Measurements from ENCODE around the gene RIMBP2. TPM values are rescaled to one million over a fixed set of nuclear protein-coding genes. Genes with fewer than 3 reads are reported as not detected.

Gene RIMBP2
- total RNA-seq, 2 donors from 2014 or later, result 5.6 to 6.0 TPM

DNA sequence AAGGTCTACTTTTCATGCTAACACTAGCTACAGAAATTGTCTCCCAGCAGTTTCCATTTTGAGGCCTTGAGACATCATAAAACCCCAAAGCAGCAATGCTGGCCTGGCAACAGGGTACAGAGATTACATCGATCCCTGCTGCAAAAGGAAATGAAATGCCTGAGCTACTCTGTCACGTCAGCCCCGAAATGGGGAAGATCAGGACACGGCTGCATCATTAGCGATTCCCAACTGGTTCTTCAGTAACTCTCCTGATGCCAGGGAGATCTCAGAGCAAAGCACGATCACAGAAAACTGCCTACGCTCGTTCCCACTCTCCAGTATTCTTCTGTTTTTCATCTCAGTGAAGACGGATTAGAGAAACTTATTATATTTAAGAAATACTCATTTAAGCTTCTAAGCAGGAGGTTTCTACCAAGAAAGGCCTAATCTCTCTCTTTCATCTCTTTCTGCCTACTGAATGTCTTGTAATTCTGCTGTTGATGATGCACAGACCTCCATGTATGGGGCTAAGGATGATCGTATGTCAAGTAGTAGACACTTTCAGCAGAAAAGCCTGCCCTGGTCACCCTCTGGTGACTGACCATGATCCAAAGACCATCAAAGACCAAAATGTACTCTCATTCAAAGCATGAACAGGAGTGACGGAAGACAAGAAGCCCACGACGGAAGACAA is 168.5 kb downstream of the RIMBP2 start:
- intact Hi-C loops (cut with DNase I, micrococcal nuclease), result no loop called here
- ATAC-seq (no peak), DNase-seq (no peak)

DNA sequence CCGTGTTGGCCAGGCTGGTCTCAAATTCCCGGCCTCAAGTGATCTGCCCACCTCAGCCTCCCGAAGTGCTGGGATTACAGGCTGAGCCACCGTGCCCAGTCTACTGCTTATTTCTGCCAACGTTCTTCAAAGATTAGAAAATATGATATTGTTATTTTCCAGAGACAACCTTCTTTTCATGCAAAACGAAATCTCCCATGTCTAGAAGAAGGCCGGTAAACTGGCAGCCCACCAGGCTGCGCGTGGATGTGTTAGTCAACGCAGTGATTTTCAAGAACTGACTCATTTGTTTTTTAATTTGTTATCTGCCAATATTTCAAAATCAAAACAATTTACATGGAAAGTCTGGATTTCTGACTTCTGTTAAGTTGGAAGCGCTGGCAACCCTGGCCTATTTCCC is 169.6 kb downstream of the RIMBP2 start:
- no peak for DNase-seq
- intact Hi-C loops (cut with DNase I, micrococcal nuclease), result no loop called here
- no peak for ATAC-seq

DNA sequence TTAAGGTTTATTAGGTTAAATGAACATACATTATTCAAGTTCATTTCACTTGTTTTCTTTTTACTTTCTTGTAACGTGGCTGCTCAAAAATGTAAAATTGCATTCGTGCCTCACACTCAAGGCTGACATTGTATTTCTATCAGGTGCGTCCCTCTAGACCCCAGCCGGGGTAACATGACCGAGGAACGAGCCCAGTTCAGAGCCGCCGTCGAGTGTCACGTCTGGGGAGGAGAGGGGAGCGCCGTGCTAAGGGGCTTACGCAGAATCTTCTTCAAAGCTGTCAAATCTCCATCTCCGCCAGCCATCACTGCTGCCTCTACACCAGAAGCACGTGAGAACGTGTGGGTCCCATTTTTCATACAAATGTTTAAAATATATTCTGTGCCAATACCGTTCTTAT is 170.6 kb downstream of the RIMBP2 start:
- no peak for DNase-seq
- intact Hi-C loops (cut with DNase I, micrococcal nuclease), result no loop called here
- ATAC-seq, result no peak

DNA sequence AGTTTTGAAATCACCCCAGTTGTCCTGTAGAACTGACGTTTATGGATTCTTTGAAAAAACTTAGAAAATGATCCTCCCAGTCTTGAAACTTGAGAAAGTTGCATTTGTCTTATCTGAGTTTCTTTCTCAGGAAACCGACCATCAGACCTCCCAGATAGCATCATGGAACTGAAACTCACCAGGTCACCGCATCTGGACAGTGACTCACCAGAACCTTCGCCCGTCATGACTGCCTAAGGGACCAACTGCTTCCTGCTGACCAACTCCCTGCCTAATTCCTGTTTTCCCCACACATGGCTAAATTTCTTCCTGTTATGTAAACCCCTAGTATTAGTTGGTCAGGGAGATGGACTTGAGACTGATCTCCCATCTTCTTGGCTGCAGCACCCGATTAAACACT is 175.7 kb downstream of the RIMBP2 start:
- DNase-seq (no peak), ATAC-seq (no peak)
- intact Hi-C loops (cut with DNase I, micrococcal nuclease), result no loop called here

DNA sequence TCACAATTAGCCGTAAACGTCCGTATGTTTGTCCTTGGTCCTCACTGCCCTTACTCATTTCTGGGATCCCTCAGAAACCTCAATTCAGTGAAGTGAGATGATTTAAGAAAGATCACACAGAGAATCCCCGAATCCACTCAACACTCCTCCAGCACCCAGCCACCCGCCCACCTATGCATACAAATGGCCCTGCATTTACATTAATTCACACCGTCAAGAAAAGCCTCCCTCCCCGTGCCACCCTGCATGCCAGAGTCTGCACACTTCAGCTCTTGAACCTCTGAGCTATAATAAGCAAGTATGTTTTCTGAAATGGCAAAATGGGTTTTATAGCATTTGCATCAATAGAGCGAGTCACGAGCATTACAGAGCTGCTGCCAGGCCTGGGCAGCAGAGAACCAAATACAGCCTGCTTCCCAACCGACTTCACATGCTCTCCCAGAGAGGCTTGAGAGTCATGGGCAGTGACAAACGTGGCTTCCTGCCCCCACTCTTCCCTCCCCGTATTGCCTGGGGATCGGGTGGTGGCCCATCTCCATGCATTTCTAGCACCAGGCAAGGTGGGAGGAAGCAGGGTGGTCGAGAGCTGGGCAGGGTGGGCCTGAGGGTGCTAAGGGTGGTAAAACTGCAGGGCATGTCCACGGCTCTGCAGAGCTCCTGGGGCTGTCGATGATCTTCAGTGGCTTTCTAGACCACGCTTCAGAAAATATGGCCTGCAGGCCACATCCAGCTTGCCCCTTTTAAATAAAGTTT is 177.6 kb downstream of the RIMBP2 start:
- DNase-seq (no peak), ATAC-seq (no peak)
- intact Hi-C loops (cut with DNase I, micrococcal nuclease), result no loop called here

DNA sequence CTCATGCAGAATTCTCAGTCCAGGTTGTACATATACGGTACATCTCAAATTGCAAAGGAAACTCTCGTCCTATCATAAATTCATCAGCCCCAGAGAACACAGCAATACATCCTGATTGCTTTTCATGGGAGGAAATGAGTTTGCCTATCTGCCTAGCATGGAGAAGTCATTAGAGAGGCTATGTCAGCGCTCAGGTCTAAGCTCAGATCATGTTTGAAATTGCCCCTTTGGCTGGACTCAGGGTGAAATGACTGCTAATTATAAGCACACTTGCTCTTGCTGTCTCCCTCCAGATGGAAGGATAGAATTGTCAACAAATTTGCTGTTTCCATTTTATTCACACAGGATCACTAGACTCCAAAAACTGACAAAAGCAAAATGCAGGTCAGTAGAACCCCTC is 178.4 kb downstream of the RIMBP2 start:
- ATAC-seq, result no peak
- intact Hi-C loops (cut with DNase I, micrococcal nuclease), result no loop called here

DNA sequence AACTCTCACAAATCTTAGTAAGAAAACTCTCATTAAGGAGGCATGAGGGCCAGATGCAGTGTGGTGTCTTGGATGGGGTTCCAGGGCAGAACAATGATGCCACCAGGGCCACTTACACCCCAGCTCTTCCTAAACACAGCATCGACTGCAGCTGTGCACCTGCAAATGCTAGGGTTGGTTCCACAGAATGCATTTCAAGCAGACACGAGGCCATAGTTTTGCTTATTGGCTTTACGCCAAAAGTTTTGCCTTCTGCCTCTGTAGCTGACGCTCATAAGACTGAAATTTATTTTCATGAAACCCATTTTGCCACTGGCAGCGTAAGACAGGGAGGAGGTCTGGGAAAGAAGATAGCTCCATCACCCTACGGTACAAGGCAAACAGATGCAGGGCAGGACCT is 179.0 kb downstream of the RIMBP2 start:
- ATAC-seq (no peak), DNase-seq (no peak)
- intact Hi-C loops (cut with DNase I, micrococcal nuclease), result no loop called here

More for the DNA sequence above, 178.4 kb downstream of the RIMBP2 start:
- DNase-seq, result no peak

DNA sequence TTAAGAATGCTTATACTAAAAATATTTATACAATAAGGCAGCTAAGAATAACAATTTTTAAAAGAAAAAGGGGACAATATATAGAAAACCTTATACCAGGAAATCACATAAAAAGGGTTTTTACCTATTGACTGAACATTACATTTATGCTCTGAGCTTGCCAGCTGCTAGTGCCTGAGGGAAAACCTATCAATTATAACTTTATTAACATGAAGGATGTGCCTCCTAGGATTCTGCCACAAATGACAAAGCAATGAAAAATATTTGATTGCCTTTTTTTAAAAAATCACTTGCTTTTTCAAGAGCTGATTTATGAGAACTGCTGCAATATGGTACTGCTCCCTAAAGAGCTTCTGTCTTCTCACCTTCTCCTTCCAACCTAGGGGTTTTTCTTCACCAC is 185.7 kb downstream of the RIMBP2 start:
- no peak for DNase-seq
- intact Hi-C loops (cut with DNase I, micrococcal nuclease), result no loop called here
- ATAC-seq, result no peak

DNA sequence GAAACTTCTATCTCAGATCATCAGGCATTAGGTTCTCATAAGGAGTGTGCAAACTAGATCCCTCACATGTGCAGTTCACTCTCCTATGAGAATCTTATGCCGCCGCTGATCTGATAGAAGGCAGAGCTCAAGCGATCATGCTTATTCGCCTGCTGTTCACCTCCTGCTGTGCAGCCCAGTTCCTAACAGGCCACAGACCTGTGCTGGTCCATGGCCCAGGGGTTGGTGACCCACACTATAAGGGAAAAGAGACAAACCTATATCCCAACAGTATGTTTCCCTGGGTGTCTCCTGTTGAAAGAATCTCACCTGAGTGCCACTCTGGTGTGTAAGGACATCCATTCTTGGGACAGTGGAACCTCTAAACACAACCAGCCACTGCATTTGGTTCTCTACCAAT is 186.3 kb downstream of the RIMBP2 start:
- intact Hi-C loops (cut with DNase I, micrococcal nuclease), result no loop called here
- ATAC-seq (no peak), DNase-seq (no peak)

DNA sequence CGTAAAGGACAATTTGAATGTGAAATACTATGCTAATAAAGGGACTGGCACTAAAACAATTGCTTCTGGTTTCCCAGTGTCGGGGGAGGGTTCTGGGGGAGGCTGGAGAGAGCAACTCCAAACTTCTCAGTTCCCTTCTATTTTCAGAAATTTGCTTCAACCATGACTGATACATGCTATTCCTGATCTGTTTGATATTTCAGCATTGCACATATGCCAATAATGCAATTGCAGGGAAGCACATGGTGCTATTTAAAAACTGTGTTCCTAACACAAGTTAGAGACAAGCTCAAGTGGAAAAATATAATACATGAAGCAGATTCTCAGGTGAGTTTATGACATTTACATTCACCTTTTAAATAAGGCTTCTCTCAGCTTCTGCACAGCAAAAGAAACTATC is 188.9 kb downstream of the RIMBP2 start:
- no peak for DNase-seq
- intact Hi-C loops (cut with DNase I, micrococcal nuclease), result no loop called here

DNA sequence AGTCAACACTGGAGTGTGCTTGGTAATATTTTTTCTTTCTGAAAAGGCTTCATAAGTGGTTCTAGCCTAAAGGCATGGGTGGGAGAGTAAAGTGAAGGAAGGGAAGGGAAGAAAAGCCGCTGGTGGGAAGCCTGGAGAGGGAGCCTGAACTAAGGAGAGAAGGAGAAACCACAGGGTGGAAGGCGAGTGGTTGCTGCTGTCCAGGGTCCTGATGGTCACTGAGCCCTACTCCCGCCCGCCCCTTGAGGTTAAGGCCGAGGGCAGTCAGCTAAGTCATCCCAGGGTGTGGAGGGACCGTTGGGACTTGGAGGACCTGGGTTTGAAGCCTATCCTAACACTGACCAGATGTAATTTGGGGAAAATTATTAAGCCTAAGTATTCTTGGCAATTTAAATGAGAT is 189.3 kb downstream of the RIMBP2 start:
- intact Hi-C loops (cut with DNase I, micrococcal nuclease), result no loop called here
- DNase-seq (peak in 1 of 2 donors; percentile 11), ATAC-seq (peak; percentile 46)

More for the DNA sequence above, 188.9 kb downstream of the RIMBP2 start:
- ATAC-seq, result no peak

DNA sequence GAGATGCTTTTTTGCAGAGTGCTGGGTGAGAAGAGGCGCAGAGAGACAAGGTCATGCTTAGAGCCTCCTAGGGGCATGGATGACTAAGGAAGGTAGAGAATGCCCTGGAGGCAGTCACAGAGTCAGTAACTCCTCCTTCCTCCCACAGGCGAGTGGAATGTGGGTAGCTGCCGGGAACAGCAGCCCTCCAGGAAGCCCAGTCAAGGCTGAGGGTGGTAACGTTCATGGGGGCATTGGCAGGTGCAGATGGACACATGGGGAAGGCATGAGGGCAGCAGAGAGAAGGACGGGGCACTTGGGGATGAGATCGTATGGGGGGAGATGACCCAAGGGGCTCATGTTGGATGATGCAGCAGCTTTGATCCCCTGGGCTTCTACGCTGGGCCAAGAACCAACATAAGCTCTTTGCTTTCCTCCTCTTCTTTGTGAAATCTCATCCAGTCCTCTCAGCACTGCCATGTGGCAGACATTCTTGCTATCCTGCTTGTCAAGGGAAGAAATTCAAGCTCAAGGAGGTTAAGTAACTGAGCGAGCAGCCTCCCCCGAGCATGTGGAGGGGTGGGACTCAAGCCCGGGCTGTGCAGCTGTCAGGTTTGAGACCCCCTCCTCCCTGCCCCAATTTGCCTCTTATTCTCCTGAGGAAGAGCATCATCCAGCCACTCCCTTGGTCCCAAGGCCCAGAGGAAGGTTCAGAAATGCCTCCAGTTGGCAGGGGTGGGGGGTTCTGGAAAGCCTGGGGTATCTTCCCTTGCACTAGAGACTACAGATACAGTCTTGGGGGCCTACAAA is 190.5 kb downstream of the RIMBP2 start:
- DNase-seq, result no peak
- ATAC-seq, result no peak
- intact Hi-C loops (cut with DNase I, micrococcal nuclease), result no loop called here

DNA sequence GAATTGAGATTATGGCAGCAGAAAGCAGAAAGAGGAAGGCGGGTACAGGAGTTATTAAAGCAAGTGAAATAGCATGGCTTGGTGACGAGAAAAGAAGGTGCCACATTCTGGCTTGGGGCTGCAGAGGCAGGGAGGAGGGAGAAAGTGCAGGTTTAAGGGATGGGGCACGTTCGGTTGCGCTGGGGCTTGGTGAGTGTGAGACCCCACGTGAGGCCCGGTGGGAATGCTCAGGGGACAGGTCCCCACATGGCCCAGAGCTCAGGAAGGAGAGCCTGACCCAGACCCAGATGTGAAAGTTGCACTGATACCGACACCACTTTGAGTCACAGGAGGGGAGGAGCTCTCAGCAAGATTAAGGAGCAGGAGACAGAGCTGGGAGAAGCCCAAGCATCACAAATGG is 191.3 kb downstream of the RIMBP2 start:
- ATAC-seq (no peak), DNase-seq (no peak)
- intact Hi-C loops (cut with DNase I, micrococcal nuclease), result no loop called here

DNA sequence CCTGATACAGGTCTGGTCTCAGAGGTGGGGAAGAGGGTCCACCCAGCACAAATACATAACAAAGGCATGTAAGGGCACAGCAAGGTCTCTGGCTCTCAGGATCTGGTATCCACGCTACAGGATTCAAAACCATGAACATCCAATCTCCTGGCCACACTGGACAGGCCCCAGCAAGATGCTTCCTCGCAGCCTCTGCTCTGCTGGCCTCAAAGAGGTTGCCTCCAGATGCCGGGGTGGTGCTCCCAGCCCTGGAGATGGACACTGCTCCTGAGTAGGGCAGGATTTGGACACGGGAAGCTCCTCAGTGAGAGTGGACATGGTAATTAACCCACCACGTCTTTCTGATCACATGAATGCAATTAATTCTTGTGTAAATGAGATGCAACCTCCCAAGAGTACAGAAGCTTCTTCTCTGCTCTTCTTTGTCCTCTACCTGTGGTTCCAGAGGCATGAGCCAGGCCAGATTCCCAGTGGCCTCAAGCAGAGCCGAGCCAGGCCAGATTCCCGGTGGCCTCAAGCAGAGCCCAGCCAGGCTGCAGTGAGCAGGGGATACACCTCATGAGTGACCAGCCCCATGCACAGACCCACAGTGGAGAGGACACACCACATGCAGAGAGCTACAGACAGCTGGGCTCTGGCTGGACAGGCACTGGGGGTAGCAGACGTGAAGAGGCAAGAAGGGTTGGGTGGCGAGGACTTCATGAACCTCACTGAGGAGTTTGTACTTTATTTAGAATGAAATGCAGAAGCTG is 192.1 kb downstream of the RIMBP2 start:
- DNase-seq (no peak), ATAC-seq (no peak)
- intact Hi-C loops (cut with DNase I, micrococcal nuclease), result no loop called here

DNA sequence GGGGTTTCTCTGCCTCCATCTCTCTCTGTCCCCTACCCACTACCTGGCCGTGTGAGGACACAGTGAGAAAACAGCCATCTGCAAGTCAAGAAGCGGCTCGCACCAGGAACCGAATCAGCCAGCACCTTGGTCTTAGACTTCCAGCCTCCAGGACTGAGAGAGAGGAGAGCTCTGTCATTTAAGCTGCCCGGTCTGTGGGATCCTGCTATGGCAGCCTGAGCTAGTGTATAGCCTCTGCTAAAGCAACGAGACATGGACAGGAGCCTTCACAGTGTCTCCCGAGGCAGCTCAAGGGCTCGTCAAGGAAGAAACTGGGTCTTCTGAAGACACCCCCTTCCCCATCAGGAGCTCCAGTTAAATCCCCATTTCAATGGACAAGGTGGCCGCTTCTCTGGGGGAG is 192.9 kb downstream of the RIMBP2 start:
- DNase-seq, result no peak
- intact Hi-C loops (cut with DNase I, micrococcal nuclease), result no loop called here
- no peak for ATAC-seq

DNA sequence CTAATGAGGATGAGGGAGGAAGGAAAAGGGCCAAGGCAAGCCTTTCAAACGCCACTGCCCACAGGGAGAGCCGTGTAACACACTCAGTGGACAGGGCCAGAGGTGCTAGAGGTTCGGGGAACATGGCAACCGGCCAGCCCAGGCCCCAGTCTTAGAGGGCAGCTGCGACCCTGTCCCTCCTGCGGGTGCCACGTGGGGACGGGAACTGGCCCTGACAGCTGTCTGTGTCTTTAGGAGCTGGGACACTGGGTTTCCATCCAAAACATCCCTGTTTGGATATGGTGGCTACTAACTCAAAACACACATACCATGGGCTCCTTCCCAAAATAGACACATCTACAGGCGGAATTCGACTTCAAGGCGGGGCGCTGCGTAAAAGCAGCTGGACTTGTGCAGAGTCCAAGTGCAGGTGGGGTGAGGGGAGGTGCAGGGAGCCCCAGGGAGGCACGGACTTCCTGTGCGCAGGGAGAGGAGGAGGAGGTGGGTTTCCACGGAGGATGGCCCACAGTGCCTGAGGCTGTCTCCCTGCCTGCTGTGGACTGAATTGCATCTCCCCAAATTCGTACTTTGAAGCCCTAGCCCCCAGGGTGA is 193.8 kb downstream of the RIMBP2 start:
- ATAC-seq, result no peak
- DNase-seq, result no peak
- intact Hi-C loops (cut with DNase I, micrococcal nuclease), result no loop called here

DNA sequence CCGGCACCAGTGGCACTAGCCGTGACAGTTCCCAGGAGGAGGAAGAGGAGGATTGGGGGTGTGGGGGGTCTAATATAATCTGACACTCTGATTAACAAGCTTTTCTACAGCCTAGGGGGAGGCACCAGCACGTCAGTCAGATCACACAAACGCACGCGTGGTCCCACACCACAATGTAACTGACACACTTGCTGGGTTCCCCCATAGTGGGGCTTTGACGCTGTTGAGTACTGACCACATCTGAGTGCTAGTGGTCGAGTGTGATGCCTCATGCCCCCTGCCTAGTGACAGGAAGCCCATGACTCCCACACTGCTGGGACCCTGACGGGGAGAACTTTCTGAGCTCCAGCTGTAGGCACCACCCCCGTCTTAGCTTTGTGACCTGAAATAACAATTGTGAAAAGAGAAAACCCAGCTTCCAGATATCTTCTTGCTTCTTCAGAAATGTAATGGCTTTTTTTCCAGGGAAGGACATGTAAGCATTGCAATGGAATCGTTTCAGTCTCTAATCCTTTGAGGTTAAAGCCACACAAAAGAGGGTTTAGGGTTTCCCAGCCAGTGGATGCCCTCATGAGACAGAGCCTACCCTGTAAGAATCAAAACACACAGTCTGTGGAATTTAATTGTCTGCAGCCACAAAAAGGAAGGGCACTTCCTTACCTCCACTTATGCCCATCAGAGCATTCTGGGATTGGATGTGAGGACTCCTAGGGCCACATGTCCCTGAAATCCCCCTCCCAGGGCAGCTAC is 194.5 kb downstream of the RIMBP2 start:
- no peak for ATAC-seq
- DNase-seq, result no peak
- intact Hi-C loops (cut with DNase I, micrococcal nuclease), result no loop called here

DNA sequence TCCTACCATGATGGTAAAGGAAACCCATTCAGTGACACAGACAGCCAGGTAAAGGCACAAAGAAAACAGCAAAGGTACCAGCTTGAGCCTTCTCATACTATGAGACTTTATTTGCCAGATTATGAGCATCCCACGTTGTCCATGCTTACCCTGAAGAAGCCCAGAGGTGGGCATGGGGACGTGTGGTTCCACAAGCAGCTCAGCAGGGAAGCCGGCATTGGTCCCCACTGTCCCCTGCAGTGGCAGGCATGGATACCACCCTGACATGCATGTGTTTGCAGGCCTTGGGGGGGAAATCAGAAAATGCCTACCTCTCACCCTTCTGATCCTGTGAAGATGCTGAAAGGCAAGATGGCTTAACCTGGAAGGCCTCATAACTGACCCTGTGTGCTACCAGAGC is 195.3 kb downstream of the RIMBP2 start:
- intact Hi-C loops (cut with DNase I, micrococcal nuclease), result no loop called here
- DNase-seq (no peak), ATAC-seq (no peak)
